Measurements from ENCODE around the gene G2E3. TPM values are rescaled to one million over a fixed set of nuclear protein-coding genes. Genes with fewer than 3 reads are reported as not detected.
"Not testable (repeated sequence)": the region's sequence is repeated elsewhere in the genome, so short reads cannot be mapped to it uniquely, and the experiment has no call there.

The G2E3 gene
- total RNA-seq, 1 donor from 2014 or later = 14.0 TPM

DNA sequence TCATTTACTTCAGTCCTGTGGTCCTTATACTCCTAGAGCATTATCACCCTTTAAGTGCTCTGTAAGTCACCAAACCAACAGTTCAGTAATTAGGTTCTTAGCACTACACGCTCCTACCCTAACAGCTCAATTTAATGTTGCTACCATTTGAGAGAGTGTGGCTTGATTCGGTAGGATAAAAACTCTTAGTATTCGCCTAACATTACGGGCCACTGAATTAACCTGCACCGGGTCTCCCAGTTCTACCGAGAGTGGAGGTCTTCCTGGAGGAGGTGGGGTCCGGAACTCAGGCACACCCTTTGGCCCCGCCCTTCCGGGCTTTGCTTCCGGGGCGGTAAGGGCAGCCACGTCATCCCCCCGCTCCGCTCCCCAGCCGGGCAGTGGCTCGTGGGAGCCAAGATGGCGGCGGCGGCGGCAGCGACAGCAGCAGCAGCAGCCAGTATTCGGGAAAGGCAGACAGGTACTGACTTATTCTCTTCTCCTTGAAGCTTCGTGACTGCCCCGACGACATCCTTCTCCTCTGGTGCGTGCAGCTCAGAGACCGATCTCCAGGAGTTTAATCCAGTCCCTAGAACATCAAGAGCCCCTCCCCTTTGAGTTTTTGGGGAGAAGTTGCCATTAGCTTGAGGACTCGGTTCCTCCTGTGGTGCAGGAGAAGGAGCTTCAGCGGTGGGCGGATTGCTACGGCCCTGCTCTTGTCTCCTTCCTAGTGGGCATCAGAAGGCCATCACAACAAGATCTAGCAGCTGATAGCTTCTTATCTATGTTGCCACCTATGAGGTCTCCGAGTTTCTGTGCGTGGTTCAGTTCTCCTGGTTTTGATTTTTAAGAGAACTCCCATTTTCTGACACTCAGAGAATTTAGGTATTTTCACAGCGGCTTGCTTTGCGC, 63.2 kb downstream of the G2E3 start, which contains the start of gene SCFD1:
Gene SCFD1, plus strand, starts transcription at position 380 of the 891 bp plus-strand sequence. Its CDS starts 20 bp downstream, at position 400.
- TF ChIP-seq, protein P1, sequence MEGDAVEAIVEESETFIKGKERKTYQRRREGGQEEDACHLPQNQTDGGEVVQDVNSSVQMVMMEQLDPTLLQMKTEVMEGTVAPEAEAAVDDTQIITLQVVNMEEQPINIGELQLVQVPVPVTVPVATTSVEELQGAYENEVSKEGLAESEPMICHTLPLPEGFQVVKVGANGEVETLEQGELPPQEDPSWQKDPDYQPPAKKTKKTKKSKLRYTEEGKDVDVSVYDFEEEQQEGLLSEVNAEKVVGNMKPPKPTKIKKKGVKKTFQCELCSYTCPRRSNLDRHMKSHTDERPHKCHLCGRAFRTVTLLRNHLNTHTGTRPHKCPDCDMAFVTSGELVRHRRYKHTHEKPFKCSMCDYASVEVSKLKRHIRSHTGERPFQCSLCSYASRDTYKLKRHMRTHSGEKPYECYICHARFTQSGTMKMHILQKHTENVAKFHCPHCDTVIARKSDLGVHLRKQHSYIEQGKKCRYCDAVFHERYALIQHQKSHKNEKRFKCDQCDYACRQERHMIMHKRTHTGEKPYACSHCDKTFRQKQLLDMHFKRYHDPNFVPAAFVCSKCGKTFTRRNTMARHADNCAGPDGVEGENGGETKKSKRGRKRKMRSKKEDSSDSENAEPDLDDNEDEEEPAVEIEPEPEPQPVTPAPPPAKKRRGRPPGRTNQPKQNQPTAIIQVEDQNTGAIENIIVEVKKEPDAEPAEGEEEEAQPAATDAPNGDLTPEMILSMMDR (IDR thresholded peaks at IDR 0.05) = no peak
- Histone ChIP-seq H3K27ac (peak within 1 kb of the TSS; percentile 92), H3K4me3 (peak within 1 kb of the TSS; percentile 66), H3K9me3 (no peaks in the 10 kb centered on the region), H3K27me3 (no peaks in the 10 kb centered on the region), H3K36me3 (peaks cover 6% of the 10 kb centered on the region), H3K4me1 (peaks cover 24% of the 10 kb centered on the region)
- peak; percentile 98 for DNase-seq
- intact Hi-C loops (cut with DNase I) = no loop called here
- ATAC-seq = peak; percentile 100

DNA sequence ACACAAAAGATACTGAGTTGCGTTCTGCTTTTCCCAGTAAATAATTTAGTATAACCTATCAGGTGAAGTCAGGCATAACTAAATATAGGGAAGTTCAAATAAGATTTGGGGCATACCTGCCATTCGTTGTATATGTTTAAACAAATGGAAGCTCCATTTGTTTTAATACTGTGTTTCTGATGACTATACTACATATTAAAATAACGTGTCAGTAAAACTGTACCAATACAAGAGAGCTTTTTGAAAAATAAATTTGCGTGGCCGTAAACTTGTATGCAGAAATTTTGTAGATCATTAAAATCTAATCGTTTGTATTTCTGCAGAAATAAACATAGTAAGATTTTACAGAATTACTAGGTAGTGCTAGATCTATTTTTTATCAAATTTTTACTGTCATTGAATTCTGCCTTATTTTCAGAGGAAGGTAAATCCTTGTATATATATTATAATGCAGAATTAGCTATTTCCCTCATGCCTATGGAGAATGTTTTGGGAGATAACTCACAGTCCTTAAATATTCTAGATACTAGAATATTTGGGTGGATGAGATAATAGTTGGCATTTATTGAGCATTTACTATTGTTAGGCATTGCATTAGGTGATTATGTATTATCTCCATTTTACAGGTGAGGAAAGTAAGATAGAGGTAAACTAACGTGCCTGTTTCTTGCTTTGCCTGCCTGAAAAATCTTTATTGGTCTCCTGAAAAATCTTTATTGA, 64.6 kb downstream of the G2E3 start:
- Histone ChIP-seq H3K4me1 (peaks cover 24% of the 10 kb centered on the region), H3K4me3 (peak overlapping the region; percentile 66), H3K27ac (no peak overlapping the region), H3K36me3 (peaks cover 16% of the 10 kb centered on the region), H3K27me3 (no peaks in the 10 kb centered on the region), H3K9me3 (no peaks in the 10 kb centered on the region)
- ATAC-seq (no peak), DNase-seq (no peak)
- intact Hi-C loops (cut with DNase I) = no loop called here
- TF ChIP-seq, protein P1 (IDR thresholded peaks at IDR 0.05) = no peak

DNA sequence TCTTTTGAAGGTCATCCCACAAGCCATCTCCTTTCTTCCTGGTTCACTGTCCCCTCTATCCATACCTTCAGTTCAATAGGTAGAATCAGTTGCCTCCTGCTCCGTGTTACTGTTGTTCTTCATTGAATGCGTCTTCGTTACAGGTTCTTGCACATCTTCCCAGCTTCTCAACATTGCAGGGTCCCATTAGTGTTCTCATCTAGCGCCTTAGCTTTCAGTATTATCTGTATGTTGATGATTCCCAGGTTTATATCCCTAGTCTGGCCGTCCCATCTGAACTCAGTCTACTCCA, 65.1 kb downstream of the G2E3 start:
- H3K36me3 ChIP-seq = peaks cover 19% of the 10 kb centered on the region
- TF ChIP-seq, protein P1 (IDR thresholded peaks at IDR 0.05) = no peak
- no peaks in the 10 kb centered on the region for H3K9me3 ChIP-seq
- H3K4me1 ChIP-seq = peaks cover 24% of the 10 kb centered on the region
- H3K27me3 ChIP-seq = no peaks in the 10 kb centered on the region
- DNase-seq (no peak), ATAC-seq (no peak)
- H3K4me3 ChIP-seq = peak overlapping the region; percentile 2
- no peak overlapping the region for H3K27ac ChIP-seq
- intact Hi-C loops (cut with DNase I) = no loop called here

DNA sequence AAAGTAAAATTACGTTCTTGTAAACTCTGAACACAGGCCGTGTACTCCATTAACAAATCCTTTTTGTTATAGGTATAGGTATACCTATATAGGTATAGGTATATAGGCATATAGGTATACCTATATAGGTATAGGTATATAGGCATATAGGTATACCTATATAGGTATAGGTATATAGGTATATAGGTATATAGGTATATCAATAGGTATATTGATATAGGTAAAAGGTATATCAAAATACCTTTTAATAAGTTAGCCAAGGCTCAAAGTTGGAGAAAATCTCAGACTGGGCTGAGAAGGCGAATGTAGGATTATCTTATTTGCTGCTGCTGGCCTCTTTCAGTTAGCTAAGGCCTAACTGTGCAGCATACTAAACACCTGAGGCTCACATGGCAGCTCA, 66.6 kb downstream of the G2E3 start:
- no peaks in the 10 kb centered on the region for H3K27me3 ChIP-seq
- peaks cover 22% of the 10 kb centered on the region for H3K36me3 ChIP-seq
- no peak for ATAC-seq
- H3K4me3 ChIP-seq = no peak overlapping the region
- H3K27ac ChIP-seq = no peak overlapping the region
- H3K9me3 ChIP-seq = no peaks in the 10 kb centered on the region
- DNase-seq = no peak
- intact Hi-C loops (cut with DNase I) = no loop called here
- TF ChIP-seq, protein P1 (IDR thresholded peaks at IDR 0.05) = no peak
- H3K4me1 ChIP-seq = peaks cover 24% of the 10 kb centered on the region

DNA sequence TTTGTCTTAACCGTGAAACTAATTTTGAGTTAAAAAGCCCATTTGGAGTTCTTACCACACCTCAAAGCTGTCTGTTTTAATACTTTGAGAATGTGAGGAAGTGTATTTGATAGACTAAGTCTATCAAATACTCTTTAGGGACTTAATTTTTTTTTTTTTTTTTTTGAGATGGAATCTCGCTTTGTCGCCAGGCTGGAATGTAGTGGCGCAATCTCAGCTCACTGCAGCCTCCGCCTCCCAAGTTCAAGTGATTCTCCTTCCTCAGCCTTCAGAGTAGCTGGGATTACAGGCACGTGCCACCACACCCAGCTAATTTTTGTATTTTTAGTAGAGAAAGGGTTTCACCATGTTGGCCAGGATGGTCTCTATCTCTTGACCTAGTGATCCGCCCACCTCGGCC, 70.5 kb downstream of the G2E3 start:
- DNase-seq; ATAC-seq; intact Hi-C loops (cut with DNase I): not testable (repeated sequence)

DNA sequence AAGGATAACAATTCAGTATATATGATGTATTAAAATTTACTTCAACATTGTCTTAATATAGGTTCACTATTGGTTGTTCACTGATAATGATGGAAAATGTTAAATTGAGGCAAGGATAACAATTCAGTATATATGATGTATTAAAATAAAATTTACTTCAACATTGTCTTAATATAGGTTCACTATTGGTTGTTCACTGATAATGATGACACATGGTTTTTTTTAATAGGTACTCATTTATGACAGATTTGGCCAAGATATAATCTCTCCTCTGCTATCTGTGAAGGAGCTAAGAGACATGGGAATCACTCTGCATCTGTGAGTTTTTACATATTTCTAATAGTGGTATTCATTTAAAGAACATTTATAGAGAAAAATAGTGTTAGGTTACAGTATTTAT, 71.3 kb downstream of the G2E3 start:
- intact Hi-C loops (cut with DNase I) = no loop called here
- ATAC-seq = no peak
- no peak overlapping the region for H3K27ac ChIP-seq
- peaks cover 14% of the 10 kb centered on the region for H3K4me1 ChIP-seq
- H3K9me3 ChIP-seq = no peaks in the 10 kb centered on the region
- DNase-seq = no peak
- H3K4me3 ChIP-seq = no peak overlapping the region
- no peaks in the 10 kb centered on the region for H3K27me3 ChIP-seq
- TF ChIP-seq, protein P1 (IDR thresholded peaks at IDR 0.05) = no peak
- H3K36me3 ChIP-seq = peaks cover 61% of the 10 kb centered on the region

More for the DNA sequence above, 70.5 kb downstream of the G2E3 start:
- not testable (repeated sequence) for H3K27me3 ChIP-seq, H3K27ac ChIP-seq, H3K9me3 ChIP-seq, H3K4me3 ChIP-seq
- peaks cover 53% of the 10 kb centered on the region for H3K36me3 ChIP-seq
- H3K4me1 ChIP-seq = peaks cover 17% of the 10 kb centered on the region

All from upper lobe of right lung (tissue), 1 donor.